ENCODE data around the gene IL26.
"Not testable (repeated sequence)": the region's sequence is repeated elsewhere in the genome, so short reads cannot be mapped to it uniquely, and the experiment has no call there.

IL26 gene

DNA sequence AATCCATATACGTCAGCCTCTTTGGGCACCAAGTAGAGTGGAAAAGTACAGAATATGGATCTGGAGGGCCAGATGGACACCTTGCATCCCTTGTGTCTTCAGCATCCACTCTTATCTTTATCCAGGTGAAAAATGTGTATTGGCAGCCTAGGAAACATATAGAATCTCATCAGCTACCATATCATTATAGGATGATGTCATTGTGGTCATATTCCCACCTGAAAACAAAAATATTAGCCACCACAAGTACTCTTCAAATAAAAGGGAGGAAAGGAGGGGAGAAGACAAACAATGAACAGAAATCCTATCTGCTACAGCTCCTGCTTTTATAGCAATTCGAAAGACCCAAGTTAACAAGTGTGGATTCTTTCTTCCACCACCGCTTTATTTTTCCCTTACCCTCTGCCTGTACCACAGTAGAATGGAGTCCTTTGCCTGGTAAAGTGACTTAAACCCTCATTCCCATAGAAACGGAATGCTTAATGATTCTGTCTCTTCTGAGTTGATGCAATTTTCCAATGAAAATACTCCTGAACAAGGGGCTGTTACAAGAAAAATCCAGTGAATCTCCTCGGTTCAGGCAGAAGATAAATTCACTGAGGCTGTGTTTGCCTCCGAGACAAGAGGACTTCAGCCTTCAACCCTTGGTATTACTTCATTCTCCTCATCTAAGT, 13.8 kb upstream of the IL26 start:
- no peak for DNase-seq

- no peak for DNase-seq
Measured at GRCh38 chr12:68237619-68238018, 12.0 kb upstream of the IL26 start.

GRCh38 chr12:68237078-68237477, 11.5 kb upstream of the IL26 start:
- no peak for DNase-seq

- DNase-seq, result peak; percentile 42 to 49
Measured at GRCh38 chr12:68236421-68237059, 10.9 kb upstream of the IL26 start.

GRCh38 chr12:68235576-68235975, 10.0 kb upstream of the IL26 start:
- no peak for DNase-seq

DNA sequence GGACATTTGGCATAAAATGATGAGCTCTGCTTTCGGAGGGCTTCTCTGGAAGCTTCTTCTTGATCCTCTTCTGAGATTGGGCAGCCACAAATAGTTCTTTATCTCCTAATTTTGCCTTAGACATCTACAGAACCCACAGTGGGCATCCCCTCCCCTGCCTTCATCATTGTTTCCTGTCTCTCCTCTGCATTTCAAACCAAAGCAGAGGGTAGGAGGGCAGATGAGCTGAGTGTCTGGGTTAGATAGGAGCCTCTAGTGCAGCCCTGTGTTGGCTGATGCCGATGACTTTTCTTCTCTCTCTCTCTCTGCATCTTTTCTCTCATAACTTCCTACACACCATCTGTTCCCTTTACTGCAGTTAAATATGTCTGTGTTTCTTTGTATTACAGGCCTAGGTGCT, 8.5 kb upstream of the IL26 start:
- no peak for DNase-seq

GRCh38 chr12:68233498-68233897, 7.9 kb upstream of the IL26 start:
- DNase-seq, result no peak

DNA sequence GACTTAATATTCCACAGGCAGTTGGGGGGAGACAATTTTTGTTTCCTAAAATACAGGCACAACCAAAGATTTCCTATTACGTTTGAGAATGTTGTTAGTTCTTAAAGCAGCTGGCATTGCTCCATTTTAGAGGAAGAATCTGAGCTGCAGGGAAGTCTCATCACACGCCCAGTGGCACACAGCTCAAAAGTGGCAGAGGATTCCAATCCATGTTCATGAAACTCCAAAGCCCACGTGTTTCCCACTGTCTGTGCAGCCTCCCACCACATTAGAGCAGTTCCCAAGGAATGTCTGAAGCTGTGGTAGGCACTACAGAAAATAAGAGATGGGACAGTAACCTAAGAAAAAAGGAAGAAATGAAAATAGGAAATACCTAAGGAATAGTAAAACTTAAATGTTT, 6.1 kb upstream of the IL26 start:
- no peak for DNase-seq

GRCh38 chr12:68231229-68231628, 5.6 kb upstream of the IL26 start:
- no peak for DNase-seq

DNA sequence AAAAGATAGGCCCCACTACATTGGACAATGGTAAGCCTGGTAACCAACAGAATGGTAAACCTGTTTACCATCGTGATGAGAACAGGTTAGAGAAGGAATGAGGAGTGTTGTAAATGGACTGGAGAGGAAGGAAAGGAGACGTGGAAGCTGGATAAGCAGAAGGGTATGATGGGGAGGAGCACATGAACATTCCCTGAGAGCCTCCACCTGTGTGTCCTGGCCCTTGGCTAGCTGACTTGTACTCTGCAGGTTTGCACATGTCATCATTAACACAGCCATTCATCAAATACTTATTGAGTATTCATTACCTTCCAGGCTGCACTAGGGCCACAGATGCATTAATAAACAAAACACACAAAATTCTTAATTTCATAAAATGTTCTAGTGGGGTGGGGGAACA, 4.3 kb upstream of the IL26 start:
- DNase-seq, result no peak

DNA sequence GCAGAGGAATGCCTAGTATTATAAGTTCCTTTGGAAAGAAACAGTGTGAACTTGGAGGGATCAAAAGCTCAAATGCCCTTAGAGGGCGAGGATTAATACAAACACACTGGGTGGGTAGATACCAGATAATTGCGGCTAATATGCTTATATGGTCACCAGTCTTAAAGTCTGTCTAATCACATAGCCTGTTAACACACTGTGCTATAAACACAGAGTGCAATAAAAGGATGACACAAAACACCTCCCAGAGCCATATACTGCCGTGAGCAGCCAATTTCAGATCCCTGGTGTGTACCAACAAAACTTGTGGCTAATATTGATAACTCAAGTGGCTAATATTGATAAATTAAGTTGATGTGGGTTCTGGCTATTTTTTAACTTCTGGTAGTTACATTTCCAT, 1.7 kb upstream of the IL26 start:
- no peak for DNase-seq

- DNase-seq, result no peak
Measured at GRCh38 chr12:68224613-68225285, 861 bp downstream of the IL26 start.

DNA sequence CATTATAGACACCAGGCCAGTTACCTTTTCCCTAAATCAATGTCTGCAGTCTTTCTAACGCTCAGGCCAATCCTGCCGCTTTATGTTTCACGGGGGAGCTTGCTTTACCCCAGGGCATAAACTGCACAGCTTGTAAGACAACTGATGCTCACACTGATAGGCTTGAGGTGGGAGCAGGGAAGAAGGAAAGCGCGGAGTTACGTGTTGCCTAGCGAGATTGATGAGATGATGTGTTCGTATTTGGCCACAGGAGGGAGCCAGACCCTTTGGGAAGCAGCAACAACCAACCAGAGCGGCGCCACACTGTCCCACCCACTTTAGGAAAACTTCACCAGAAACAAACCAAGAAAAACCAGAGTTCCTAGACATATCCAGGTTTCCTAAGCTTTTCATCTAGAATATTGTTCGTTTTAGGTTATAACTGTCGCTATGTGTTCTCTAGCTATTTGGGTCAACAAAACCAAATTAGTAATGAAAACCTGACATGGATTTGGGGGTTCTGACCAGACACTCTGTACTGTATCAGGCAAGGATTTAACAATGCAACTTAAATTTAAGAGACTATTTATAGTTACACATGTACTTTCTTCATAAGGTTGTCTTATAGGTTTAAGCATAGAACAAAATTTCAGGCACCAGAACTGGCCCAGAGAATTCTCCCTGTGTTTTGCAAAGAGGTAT, 2.4 kb downstream of the IL26 start:
- DNase-seq, result peak; percentile 74 to 79

DNA sequence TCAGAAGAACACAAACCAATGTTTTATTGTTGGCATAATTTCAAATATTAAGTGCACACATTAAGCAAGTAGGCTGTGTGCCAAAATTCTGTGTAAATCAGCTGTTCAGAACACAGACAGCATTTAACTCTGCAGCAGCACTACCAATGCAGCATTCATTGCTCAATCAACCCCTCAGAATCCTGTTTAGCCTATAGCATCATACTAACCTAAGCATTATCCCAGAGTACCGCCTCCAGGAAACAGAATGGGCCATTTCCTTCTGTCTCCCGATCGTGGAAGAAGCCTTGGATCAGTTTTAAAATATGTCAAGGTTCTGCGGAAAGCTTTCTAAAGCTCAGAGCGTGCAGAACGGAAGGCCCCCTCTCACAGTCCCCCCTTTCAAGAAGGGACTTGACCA, 3.3 kb downstream of the IL26 start:
- DNase-seq, result no peak

DNA sequence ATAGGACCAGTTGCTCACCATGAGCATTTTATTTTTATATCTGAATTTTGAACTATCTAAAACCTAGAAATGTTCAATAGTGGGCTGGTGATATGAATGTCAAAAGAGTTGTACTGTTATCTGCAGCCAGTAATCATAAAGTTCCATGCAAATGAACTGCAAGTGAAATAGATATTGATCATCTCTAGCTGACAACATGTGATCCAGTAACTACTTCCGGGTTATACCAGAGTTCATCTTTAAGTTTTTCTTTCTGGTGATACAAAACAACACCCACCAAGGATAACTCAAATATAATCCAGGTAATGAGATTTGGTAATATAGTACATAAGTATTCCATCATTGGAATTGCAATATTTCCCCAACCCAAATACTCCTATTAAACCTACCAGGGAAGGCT, 4.1 kb downstream of the IL26 start:
- DNase-seq, result no peak

DNA sequence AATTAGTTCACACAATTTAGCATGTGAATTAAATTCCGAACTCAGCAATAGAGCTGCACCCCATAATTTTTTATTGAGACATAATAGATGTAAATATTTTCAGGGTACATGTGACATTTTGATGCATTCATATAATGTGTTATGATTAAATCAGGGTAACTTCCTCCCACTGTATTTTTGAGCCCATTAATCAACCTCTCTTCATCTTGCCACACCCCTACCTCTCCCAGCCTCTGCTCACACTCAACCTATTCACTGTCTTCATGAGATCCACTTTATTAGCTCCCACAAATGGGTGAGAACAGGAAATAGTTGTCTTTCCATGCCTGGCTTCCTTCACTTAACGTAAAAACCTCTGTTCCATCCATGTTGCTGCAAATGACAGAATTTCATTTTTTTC, 14.7 kb downstream of the IL26 start:
- no peak for DNase-seq

DNA sequence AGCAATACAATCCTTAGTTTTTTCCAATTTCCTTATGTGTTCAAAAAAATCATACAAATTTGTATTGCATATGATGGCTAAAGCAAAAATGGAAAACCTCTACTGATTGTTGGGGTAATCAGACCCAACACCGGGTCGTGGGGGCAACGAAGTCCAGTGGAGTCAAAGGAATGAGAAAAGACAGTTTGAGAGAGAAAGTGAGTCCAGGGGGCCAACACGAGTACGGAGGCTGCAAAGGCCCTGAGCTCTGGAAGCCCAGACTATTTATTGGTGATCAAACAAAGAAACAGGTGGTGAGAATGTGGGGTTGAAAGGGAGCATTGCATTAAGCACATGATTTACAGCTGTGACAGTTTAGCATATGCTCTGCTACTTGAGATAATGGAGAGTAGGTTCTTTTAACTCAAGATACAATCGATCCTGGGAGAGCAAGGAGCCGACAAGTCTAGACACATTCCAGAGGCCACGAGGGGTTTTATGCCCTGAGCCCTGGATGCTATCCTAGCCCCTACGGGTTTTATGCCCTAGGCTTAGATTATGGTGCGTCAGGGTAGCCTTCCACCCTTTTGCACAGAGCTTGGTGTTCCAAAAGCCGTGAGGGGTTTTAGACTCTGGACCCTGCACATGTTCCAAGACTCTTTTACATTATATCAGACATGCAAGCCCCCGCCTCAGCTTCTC, 16.4 kb downstream of the IL26 start:
- DNase-seq, result not testable (repeated sequence)

DNA sequence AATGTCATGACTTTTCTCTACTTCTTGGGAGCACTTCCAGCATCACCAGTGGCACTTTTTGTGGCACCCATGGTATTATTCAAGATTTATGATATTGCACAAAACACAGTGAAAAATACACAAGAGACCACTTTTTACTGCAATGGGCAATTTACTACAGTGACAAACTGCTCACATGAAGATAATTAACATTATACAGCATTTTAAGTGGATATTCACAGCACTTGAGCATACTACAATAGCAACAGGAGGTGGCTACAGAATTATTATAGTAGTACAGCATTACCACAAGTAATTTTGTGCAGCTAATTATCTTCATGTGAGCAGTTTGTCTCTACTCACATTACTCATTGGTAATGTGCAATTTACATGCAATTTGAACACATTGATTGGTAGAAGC, 18.3 kb downstream of the IL26 start:
- no peak for DNase-seq

DNA sequence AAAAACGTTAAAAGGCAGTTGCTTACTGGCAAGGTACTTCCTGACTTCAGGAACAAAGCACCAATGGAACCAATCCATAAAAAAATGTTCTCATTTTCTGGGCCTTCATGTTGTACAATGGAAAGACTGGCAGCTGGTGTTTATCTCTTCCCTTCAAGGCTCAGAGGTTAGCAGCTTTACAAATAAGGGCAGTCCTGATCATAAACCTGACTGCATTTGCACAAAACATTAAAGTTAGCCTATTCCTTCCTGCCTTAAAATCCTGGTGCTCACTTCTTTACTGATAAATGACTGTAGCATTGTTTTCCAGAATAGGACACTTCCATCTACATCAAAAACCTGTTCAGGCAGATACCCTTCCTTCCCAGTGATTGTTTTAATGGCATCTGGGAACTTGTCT, 19.2 kb downstream of the IL26 start:
- no peak for DNase-seq

DNA sequence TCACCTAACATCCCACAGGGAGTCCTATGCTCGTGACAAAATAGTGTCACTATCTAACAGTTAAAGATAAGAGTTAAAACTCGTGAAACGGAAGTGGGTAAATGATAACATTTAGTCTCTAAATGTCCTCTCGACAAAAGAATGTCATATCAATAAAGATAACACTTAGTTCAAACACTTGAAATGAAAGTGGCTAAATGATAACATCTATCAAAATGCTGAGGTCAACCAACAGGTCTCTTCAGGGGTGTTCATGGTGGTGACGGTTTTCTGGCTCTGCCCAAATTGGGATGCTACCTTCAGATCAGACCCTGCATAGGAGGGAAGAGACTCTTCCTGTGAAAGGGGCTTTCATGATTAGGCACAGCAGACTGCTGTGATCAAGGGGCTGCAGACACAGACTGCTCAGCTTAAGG, 22.1 kb downstream of the IL26 start:
- DNase-seq, result no peak

GRCh38 chr12:68200854-68201253, 24.8 kb downstream of the IL26 start:
- no peak for DNase-seq

DNA sequence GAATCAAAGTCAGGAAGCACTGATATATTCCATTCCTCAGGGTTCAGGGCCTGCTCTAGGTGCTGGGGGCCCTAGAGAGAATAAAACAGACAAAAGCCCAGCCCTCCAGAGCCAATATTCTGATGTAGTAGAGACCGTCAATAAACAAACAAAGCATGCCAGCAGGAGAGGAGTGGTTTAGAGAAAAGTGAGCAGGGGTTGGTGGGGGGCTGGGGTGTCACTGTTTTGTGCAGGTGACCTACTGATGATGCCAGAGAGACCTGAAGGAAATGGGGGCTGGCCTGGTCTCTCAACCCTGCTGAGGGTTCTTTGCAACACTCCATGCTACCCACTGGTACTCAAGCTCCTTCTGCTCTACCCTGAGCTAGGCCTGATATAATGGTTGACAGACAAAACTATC, 26.5 kb downstream of the IL26 start:
- no peak for DNase-seq

DNA sequence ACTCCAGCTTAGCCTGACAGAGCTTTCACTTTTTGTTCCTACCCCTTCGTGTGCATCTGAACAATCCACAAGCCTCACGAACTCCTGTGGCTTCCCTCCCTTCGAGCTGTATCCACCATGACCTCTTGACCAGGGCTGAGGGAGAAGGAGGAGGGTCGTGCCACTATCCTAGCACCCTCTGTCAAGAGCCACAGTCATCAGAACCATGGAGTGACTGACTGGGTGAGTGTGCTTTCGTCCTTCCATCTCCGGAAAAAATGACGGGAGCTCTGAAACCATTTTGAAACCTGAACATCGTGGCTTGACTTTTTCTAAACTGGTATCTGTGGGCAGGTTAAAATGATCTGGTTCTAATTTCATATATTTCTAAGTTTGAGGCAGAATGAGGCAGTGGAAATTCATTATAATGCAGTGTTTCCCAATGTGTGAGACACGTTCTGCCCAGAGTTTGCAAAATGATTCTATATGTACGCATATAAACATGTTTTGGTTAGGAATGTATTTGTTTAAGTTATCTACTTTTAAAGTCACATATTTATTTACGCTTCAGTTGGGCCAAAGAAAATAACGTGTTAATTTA, 27.0 kb downstream of the IL26 start:
- DNase-seq, result peak; percentile 46 to 51
